Measurements from ENCODE around the gene KIAA0513.
A peak's percentile ranks its signal among the peaks of the same experiment; 100 is the strongest.

The KIAA0513 gene

DNA sequence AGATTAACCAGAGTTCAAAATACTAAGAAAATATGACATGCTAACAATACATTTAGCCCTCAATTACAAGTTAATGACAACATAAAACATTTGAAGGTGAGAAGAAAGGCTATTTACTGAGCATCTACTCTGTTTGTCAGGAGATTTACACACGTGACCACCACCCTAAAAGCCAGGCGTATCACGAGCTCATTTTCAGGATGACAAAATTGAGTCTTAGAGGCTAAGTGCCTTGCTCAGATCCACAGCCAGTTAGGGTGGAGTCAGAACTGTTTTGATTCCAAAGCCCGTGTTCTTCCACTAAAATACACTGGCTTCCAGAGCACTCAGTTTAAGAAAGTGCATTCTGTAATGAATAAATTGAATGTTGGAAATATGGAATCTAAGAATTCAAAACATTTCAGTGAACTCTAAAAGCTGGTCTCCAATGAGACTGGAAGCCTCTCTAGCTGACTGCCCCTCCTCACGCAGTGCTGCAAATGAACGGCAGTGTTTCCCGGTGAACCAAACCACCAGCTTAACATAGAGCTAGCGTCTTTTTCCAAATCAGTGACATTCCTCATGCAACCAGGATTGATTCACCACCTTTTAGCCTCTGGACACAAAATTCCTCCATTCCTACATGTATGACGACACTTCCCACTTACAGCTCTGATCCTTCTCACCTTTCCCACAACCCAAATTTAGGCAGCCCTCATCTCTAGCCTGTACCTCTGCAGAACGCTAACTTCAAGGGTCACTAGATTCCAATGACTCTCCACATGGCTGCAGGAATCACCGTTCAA is 22.1 kb upstream of the KIAA0513 start:
- no peak for DNase-seq

DNA sequence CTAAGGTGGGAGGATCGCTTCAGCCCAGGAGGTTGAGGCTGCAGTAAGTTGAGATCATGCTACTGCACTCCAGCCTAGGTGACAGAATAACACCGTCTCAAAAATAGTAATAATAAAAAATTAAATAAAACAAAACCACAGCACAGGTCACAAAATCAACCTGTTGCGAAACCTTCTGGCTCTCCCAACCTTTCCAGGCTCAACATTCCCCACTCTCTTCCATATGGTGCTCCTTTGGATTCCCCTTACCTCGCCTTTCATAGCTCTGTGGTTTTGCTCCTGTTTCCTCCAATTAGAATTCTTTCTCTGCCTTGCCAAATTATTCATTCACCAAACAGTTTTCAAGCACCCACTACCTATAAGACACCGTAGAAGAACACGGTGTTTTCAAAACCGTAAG is 21.0 kb upstream of the KIAA0513 start:
- DNase-seq: no peak

DNA sequence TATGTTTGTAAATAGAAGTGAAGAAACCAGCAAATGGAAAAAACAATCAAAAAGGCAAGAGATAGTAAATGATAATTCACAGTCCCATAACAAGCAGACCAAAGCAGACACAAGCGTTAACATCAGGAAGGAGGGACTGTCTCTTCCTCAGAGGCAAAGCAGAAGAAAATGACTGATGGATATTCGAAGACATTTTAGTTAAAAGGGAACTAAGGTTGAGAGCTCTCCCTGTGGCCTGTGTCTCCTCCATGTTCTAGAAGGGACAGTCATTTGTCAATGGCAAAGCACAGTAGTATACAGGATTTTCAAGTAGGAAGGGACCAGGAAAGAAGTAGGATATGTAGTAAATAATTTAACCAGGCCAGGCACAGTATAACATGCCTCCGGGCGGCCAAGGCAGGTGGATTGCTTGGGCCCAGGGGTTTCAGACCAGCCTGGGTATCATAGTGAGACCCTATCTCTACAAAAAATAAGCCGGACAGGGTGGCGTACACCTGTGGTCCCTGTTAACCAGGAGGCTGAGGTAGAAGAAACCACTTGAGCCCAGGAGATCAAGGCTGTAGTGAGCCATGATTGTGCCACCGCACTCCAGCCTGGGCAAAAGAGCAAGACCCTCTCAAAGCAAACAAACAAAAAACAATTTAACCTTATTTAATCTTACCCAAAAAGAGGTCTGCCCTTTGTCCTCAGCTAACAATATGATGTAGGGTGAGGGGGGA is 19.9 kb upstream of the KIAA0513 start:
- no peak for DNase-seq

DNA sequence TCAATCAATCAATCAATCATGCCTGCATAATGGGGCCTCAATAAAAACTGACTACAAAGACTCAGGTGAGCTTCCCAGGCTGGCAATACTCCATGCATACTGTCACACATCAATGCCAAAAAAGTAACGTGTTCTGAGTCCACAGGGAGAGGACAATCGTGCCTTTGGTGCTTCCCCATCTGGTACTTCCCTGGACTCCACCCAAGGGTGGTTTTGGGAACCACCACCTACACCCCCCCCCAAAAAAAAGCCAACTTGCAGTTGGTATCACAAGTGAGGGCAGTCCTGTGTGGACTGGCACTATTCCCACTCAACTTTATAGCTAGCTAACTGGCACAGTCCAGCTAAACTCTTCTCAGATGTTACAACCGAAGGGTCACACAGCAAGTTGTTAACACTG is 19.3 kb upstream of the KIAA0513 start:
- DNase-seq: no peak

DNA sequence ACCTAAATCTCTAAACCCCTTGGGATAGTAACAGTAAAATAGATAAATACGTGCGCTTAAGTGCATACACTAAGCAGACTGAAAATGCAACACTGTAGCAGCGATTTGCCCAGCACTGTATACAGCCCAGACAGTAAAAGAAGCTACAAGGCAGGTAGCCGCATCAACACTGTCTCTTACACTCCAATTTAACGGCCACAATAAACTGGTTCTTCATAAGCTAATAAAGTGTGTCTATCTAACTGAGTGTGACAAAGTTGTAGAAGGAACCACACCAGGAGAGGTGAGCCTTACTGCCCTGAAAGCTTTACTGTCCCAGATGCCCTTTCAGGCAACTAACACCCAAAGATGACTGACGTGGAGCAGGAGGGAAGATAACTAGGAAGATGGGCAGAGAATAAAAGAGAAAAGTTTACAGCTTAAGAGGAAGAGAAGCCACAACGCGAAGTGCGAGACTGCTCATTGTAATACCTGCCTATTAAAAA is 17.1 kb upstream of the KIAA0513 start:
- DNase-seq: no peak

DNA sequence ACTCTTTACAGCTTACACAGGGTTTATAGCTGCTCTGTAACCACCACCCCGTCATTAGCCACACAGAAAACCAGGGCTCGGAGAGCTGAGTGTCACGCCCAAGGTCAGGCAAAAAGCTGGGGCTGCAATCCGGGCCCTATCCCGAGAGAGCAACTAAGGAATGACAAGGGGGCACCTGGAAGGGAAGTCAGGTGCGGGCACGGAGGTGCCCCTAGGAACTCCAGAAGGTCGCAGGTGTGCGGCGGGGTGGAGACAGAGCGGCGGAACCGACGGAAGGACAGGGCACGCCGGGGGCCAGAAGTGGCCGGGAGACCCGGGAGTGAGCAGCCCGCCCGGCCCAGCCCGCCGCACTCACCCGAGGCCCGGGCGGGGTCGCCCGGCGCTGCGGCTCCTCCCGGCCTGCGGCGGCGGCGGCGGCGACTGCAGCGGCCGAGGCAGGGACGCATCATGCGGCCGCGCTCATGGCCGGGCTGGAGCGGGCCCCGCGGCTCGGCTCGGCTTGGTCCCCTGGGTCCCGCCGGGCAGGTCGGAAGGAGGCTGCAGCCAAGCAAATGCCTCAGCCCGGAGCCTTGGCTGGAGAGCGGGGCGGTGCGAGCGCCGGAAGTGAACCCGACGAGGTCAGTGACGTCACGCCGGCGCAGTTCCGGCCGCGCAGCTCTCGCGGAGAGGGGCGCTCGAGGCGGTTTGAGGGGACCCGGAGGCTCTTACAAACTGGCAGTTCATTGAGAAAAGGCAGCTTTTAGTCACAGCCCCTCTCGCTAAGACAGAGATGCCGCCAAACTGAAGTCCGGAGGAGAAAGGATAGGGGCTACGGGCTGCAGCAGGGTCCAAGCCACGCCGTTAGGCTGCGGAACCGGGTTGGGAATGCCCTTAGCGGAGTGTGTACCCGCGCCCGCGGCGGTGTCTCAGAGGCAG is 16.4 kb upstream of the KIAA0513 start, which contains the start of gene ZDHHC7:
TSS of gene ZDHHC7 (minus strand) at position 605 of the 915 bp plus-strand sequence. CDS start 20,917 bp downstream, outside the sequence.
- peak; percentile 84 for DNase-seq

DNA sequence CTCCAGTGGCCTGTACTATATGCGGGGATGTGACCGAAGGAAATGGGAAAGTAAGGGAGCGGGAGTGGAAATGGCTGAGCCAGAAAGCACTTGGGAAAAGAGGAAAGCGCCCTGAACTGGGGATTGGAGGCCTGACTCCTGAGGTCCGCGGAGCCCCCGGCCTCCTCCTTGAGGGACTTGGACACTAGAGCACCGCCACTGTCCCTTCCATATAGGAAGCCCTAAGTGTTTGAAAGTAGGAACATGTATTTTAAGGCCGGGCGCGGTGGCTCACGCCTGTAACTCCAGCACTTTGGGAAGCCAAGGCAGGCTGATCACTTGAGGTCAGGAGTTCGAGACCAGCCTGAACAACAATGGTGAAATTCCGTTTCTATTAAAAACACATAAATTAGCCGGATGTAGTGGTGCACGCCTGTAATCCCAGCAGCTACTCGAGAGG is 15.7 kb upstream of the KIAA0513 start:
- no peak for DNase-seq

DNA sequence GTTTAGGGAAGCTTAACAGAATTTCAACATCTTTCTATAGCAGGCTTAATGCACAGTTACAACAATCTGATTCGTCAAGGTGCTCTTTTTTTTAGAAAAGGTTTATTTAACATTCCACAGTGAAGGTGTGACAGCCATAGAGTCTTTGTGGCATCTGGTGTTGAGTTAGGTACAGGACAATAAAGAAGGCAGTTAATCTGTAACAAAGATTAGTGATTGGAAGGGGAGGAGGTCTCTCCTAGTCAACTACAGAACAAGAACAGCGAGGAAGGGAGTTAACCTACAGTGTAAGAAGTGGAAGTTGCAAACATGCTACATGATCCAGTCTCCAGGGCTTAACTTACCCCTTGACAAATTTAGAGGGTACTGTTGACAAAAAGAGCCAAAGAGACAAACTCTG is 13.3 kb upstream of the KIAA0513 start:
- DNase-seq: no peak

DNA sequence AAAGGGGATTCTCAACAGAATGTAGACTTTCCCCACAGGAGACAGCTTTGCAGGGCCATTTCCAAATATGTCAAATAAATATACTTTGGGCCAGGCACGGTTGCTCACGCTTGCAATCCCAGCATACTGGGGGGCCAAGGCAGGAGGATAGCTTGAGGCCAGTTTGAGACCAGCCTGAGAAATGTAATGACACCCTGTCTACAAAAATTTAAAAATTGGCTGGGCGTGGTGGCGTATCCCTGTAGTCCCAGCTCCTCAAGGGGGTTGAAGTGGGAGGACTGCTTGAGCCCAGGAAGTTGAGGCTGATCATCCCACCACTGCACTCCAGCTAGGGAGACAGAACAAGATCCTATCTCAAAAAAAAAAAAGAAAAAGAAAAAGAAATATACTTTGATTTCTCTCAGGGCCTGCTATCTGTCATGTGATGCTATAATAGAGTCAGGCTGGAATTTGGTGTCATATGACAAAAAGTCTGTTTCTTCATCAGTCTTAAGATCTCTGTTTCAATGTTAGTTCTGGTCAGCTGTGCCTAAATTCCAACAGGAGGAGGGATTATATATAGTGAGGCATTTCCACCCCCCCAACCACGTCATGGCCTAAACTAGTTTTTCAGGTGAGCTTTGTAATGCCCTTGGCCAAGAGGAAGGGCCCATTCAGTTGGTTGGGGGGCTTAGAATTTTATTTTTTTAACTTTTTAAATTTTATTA is 12.0 kb upstream of the KIAA0513 start:
- no peak for DNase-seq

DNA sequence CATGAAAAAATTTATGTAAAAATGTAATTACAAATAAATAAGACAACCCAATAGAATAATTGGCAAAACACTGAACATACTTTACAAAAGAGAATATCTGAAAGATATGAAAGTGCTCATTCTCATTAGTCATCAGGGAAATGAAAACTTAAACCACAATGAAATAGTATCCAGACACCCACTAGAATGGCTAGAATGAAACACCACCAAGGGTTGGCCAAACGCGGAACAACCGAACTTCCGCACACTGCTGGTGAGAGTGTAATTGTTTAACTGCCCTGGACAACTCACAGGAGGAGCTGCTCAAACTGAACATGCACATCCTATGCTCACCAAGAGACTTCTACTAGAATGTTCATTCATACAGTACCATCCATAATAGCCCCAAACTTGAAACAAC is 10.4 kb upstream of the KIAA0513 start:
- no peak for DNase-seq

DNA sequence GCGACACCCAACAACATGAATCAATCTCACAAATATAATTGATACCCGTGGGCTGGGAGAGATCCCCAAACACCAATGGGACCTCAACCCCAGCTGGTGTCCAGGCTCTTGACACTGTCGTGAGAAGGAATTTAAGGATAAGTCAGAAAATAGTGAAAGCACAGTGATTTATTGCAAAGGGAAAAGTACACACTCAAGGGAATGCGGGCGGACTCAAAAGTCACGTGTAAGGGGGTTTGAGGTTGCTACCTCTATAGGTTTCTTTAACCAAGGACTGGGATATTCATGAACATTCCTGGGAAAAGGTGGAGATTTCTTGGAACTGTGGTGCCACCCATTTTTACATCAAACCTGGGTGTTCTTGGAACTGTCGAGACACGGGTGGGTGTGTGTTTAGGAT is 10.0 kb upstream of the KIAA0513 start:
- DNase-seq: no peak

DNA sequence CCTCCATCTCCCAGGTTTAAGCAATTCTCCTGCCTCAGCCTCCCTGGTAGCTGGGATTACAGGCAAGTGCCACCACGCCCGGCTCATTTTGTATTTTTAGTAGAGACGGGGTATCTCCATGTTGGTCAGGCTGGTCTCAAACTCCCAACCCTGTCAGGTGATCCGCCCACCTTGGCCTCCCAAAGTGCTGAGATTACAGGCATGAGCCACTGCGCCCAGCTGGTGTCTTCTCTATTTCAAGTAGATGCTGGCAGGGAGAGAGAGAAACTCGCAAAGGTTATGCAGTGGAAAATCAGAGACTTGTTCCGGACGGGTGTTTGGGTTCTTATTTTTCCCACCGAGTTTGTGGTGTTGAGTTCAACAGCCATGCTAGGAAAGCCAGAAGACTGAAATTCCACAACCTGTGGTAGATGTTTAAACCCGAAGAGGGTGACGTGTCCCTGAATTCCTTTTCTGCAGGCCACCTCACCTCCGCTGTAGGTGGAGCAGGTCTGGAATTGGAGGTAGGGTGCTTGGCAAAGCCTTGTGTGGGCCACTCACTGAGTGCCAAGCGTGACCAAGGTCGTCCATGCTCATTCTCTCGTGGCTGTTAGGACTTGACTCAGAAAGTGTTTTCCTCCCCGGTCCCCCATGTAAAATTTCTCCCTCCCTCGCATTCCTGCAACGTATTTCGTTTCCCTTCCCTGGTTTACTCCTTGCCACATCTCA is 8.9 kb upstream of the KIAA0513 start:
- no peak for DNase-seq

DNA sequence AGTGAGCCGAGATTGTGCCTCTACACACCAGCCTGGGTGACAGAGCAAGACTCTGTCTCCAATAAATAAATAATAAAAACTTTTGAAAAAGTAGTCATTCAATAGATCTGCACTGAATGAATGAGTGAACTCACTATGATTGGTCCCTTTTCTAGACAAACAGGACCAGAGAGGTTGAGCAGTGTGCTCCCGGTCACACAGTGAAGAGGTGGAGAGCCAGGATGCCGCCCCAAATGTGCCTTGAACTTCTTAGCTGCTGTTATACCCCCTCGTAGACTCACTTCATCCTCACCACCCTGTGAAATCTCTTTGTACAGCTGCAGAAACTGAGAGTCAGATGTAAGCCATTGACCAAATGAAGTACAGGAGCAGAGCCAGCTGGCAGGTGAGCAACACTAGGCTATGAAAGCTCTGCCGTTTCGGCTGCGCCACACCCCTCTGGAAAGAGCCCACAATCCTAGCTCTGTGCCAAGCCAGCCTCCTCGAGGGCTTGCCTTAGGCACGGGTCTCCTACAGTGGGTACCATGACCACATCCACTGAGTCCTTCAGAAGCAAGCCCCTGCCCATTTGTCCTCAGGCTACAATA is 7.8 kb upstream of the KIAA0513 start:
- DNase-seq: no peak

DNA sequence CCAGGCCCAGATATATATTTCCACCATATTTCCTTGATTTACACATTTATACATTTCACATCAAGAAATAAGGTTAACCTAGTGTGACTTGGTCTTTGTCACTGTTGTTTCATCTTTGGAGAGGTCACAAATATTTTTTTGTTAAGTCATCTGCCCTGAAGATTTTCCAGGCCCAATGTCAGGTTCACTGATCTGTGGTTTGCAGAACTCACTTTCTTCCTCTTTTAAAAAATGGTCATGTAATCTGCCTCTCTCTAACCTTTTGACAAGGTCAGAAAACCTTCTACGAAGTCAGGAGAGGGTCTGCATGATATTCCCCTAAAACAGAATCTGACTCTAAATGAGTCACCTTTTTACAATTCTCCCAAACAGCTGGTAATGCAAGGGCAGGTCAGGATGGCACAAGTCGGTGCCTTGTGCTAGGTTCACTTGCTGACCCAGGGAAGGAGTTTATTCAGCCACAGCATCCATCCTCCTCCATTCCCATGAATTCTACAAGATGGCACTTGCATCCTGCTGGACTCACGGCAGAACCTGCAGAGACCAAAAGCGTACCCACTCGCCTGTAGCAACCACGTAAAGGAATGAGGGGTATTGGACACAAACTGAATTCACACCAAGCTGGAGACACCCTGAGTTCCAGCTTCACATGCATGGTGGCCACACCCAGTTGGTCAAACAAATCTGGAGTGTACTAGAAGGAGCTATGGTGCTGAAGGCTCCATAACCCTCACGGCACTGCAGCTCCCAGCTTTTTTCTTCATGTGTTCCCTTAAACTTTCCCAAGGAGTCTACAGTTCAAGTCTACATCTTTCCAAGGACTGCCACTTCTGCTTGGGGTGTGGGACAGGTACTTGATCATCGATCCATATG is 1.6 kb upstream of the KIAA0513 start:
- peak; percentile 44 for DNase-seq

DNA sequence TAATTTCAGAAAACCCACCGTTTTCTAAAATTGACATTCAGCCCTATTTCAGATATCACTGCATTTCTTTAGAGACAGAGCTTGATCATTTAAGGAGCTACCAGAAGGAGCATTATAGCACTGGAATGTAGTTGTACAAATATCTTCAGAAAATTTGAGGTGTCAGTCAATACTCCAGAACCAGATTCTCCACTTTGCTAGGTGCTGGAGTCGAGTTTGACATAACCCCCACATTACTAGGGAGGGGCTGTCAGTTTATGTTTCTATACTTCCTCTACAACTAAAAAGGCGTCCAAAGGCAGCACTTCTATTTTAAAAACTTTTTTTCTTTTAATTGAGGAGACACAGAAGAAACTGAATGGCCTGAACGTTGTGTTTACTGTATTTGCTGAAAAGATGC is 892 bp upstream of the KIAA0513 start:
- no peak for DNase-seq

DNA sequence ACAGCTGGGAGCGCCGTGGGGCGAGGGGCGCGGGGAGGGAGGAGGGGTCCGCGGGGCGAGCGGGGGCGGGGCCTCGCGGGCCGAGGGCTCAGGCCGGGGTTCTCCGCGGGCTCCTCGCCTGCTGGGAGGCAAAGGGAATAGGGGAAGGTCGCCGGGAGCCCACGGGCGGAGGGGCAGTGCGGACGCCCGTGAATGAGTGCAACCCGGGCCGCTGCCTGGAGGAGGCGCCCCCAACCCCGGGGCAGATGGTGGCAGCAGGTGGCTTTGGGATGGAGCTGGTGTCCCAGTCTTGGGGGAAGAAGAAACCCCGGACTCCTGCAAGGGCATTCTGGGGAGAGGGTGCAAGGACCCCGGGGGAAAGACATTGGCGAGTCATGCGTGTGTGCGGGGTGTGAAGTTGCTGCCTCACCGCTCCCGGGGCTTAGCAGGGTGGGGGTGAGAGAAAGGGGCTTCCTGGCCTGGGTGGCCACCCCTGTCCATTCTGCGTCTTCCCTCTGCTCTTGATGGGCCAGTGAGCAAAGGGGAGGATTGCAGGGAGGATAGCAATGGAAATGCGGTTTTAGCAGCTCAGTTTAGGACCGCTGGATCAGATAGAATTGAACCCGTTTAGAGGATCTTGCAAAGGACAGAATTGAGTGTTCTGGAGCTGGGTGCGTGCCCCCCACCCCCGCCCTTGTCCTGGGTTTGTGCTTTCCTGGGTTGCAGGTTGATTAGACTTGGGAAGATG is 526 bp downstream of the KIAA0513 start:
- DNase-seq: no peak

DNA sequence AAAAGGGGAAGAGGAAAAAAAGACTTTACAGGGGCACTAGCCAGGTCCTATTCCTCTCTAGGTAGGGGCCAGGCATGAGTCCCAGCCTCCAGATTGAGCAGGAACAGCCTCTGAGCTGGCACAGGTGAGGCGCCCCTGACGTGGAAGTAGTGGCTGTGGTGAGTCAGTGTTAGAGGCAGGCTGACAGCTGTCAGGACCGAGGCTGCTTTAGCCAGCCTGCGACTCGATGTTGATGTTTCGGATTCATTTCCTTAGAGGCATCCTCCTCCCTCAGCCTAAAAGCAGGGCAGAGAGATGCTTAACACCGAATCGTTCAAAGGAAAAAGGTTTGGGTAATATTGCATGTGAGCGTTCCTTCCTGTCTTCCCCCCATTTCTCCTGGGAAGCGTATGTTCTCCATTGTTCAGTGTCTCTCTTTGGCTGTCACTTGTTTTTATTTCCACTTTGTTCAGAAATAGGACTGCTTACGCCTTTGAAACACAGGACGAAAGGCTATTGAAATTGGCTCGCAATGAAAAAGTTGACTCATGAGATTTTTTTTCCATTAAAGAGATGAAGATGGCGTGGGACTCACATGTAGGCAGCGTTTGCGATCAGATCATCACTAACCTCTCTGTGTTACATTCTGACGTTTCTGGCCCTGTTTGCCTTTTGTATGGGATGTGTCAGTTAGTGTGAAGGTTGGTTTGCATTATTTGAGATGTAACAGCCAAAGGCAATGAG is 1.3 kb downstream of the KIAA0513 start:
- DNase-seq: no peak

DNA sequence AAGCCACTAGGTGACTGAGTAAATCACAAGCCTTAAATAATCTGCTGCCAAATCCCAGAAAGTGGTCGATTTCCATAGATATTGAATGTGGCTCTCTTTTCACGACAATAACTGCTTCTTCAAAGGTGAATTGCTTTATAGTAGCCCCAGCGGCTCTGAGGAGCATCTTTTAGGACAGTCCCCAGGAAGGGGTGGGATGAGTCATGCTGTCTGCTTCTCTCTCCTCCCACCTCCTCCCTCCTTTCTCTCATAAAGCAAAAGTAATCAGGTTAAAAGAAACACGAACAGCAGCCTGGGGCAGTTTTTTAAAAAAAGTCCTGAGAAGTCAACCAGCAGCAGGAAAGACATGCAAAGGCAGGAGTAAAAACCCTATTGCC is 1.8 kb downstream of the KIAA0513 start:
- no peak for DNase-seq

DNA sequence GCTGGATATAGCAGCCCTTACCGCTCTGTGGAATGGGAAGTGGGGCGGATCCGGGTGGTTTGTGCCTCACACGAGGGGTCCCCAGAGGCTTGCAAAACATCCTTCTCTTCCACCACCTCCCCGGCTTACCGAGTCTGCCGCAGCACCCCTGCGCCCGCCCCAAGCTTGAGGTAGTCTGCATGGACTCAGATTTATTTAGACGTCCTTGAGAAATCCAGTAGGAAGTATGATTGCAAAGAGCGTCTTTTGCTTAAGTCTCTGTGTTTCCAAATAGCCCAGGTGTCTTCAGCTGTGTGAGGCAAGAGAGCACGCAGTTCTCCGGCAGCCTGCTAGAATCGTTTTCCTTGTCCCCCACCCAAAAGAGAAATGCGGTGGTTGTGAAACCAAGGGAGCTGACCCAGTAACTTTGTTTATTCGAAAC is 2.4 kb downstream of the KIAA0513 start:
- no peak for DNase-seq

Measured in hematopoietic multipotent progenitor cell treated with erythropoietin and hydrocortisone succinate and interleukin-3 and kit ligand, for 8 days (in vitro differentiated cells).